ENCODE measurements around the gene IFNL1.

IFNL1 gene

GRCh38 chr19:39276740-39277139, 19.5 kb upstream of the IFNL1 start:
- Histone ChIP-seq H3K36me3 (ENCODE audit: insufficient read depth, low read length) (no peaks in the 10 kb centered on the region), H3K9me3 (ENCODE audit: low read length) (no peaks in the 10 kb centered on the region), H3K4me3 (ENCODE audit: low read depth in 1 of 2, low read length in 2 of 2) (no peak overlapping the region), H3K4me1 (ENCODE audit: insufficient read depth, low read length) (no peaks in the 10 kb centered on the region), H3K9ac (ENCODE audit: low read length) (no peak overlapping the region), H3K27ac (ENCODE audit: low read depth, low read length) (no peak overlapping the region), H3K27me3 (ENCODE audit: control insufficient read depth in 1 of 2, insufficient read depth in 2 of 2, low read length in 2 of 2) (no peaks in the 10 kb centered on the region)

- H3K4me3 ChIP-seq (ENCODE audit: low read depth in 1 of 2, low read length in 2 of 2) = no peak overlapping the region
- no peaks in the 10 kb centered on the region for H3K36me3 ChIP-seq (ENCODE audit: insufficient read depth, low read length)
- H3K9ac ChIP-seq (ENCODE audit: low read length) = no peak overlapping the region
Observed at GRCh38 chr19:39277598-39277997, 18.6 kb upstream of the IFNL1 start.

GRCh38 chr19:39282021-39282420, 14.2 kb upstream of the IFNL1 start:
- Histone ChIP-seq H3K9me3 (ENCODE audit: low read length) (peaks cover 4% of the 10 kb centered on the region), H3K36me3 (ENCODE audit: insufficient read depth, low read length) (no peaks in the 10 kb centered on the region), H3K4me1 (ENCODE audit: insufficient read depth, low read length) (no peaks in the 10 kb centered on the region), H3K4me3 (ENCODE audit: low read depth in 1 of 2, low read length in 2 of 2) (no peak overlapping the region), H3K27me3 (ENCODE audit: control insufficient read depth in 1 of 2, insufficient read depth in 2 of 2, low read length in 2 of 2) (no peaks in the 10 kb centered on the region), H3K27ac (ENCODE audit: low read depth, low read length) (no peak overlapping the region), H3K9ac (ENCODE audit: low read length) (no peak overlapping the region)

More at GRCh38 chr19:39277598-39277997, 18.6 kb upstream of the IFNL1 start:
- H3K27me3 ChIP-seq (ENCODE audit: control insufficient read depth in 1 of 2, insufficient read depth in 2 of 2, low read length in 2 of 2) = no peaks in the 10 kb centered on the region
- no peaks in the 10 kb centered on the region for H3K4me1 ChIP-seq (ENCODE audit: insufficient read depth, low read length)
- no peak overlapping the region for H3K27ac ChIP-seq (ENCODE audit: low read depth, low read length)
- no peaks in the 10 kb centered on the region for H3K9me3 ChIP-seq (ENCODE audit: low read length)

DNA sequence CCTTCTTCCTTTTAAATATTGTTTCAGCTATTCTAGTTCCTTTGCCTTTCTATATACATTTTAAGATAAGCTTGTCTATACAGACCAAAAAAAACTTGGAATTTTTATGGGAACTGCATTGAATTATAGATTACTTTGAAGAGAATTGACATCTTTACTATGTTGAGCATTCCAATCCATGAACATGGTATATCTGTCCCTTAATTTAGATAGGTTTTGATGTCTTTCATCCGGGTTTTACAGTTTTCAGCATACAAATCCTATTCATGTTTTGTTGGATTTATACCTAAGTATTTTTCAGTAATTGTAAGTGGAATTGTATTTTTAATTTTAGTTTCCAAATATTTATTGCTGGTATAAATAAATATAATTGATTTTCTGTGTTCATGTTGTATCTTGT, 12.2 kb upstream of the IFNL1 start:
- Histone ChIP-seq H3K27ac (ENCODE audit: low read depth, low read length) (no peak overlapping the region), H3K4me3 (ENCODE audit: low read depth in 1 of 2, low read length in 2 of 2) (no peak overlapping the region), H3K27me3 (ENCODE audit: control insufficient read depth in 1 of 2, insufficient read depth in 2 of 2, low read length in 2 of 2) (no peaks in the 10 kb centered on the region), H3K9ac (ENCODE audit: low read length) (no peak overlapping the region), H3K4me1 (ENCODE audit: insufficient read depth, low read length) (no peaks in the 10 kb centered on the region), H3K9me3 (ENCODE audit: low read length) (peaks cover 4% of the 10 kb centered on the region), H3K36me3 (ENCODE audit: insufficient read depth, low read length) (no peaks in the 10 kb centered on the region)

DNA sequence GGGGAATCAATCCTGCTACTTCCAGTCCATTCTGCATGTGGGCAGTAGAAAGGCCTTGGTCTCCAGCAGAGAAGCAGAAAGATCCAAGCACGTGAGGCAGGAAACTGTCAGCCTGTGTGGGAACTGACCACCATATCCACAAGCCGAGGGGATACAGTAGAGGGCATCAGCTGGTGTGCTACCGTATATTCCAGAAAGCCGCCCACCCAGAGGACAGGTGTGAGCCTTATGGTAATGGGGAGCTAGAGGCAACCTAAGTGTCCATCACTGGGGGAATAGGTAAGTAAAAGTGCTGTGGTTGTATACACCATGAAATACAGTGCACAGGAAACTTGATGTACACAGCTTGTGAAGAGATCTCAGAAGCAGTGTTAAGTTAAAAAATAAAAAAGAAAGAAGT, 2.8 kb upstream of the IFNL1 start:
- Histone ChIP-seq H3K4me1 (ENCODE audit: insufficient read depth, low read length) (no peaks in the 10 kb centered on the region), H3K4me3 (ENCODE audit: low read depth in 1 of 2, low read length in 2 of 2) (no peak overlapping the region), H3K27me3 (ENCODE audit: control insufficient read depth in 1 of 2, insufficient read depth in 2 of 2, low read length in 2 of 2) (peaks cover 0 to 6% of the 10 kb centered on the region in 2 donors), H3K9me3 (ENCODE audit: low read length) (no peaks in the 10 kb centered on the region), H3K36me3 (ENCODE audit: insufficient read depth, low read length) (no peaks in the 10 kb centered on the region), H3K27ac (ENCODE audit: low read depth, low read length) (no peak overlapping the region), H3K9ac (ENCODE audit: low read length) (no peak overlapping the region)

- no peaks in the 10 kb centered on the region for H3K36me3 ChIP-seq (ENCODE audit: insufficient read depth, low read length)
- no peaks in the 10 kb centered on the region for H3K9me3 ChIP-seq (ENCODE audit: low read length)
- H3K27ac ChIP-seq (ENCODE audit: low read depth, low read length) = no peak overlapping the region
- peaks cover 0 to 6% of the 10 kb centered on the region in 2 donors for H3K27me3 ChIP-seq (ENCODE audit: control insufficient read depth in 1 of 2, insufficient read depth in 2 of 2, low read length in 2 of 2)
- H3K4me1 ChIP-seq (ENCODE audit: insufficient read depth, low read length) = no peaks in the 10 kb centered on the region
- H3K4me3 ChIP-seq (ENCODE audit: low read depth in 1 of 2, low read length in 2 of 2) = no peak overlapping the region
- no peak overlapping the region for H3K9ac ChIP-seq (ENCODE audit: low read length)
Observed at GRCh38 chr19:39296906-39297305, 699 bp downstream of the IFNL1 start.

DNA sequence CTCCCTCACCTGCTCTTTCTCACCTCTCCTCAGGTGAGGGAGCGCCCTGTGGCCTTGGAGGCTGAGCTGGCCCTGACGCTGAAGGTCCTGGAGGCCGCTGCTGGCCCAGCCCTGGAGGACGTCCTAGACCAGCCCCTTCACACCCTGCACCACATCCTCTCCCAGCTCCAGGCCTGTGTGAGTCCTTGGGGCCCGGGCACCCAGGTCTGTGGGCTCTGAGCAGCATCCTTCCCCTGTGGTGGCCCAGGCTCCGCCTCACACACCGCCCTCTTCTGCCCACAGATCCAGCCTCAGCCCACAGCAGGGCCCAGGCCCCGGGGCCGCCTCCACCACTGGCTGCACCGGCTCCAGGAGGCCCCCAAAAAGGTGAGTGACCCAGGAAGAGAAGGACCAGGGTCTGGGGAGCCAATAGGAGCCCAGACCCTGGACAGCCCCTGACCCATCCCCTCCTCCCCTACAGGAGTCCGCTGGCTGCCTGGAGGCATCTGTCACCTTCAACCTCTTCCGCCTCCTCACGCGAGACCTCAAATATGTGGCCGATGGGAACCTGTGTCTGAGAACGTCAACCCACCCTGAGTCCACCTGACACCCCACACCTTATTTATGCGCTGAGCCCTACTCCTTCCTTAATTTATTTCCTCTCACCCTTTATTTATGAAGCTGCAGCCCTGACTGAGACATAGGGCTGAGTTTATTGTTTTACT, 1.9 kb downstream of the IFNL1 start:
- H3K4me3 ChIP-seq (ENCODE audit: low read depth in 1 of 2, low read length in 2 of 2) = no peak overlapping the region
- H3K36me3 ChIP-seq (ENCODE audit: insufficient read depth, low read length) = no peaks in the 10 kb centered on the region
- no peaks in the 10 kb centered on the region for H3K4me1 ChIP-seq (ENCODE audit: insufficient read depth, low read length)
- H3K27ac ChIP-seq (ENCODE audit: low read depth, low read length) = no peak overlapping the region
- no peaks in the 10 kb centered on the region for H3K9me3 ChIP-seq (ENCODE audit: low read length)
- no peak overlapping the region for H3K9ac ChIP-seq (ENCODE audit: low read length)
- peaks cover 0 to 6% of the 10 kb centered on the region in 2 donors for H3K27me3 ChIP-seq (ENCODE audit: control insufficient read depth in 1 of 2, insufficient read depth in 2 of 2, low read length in 2 of 2)

DNA sequence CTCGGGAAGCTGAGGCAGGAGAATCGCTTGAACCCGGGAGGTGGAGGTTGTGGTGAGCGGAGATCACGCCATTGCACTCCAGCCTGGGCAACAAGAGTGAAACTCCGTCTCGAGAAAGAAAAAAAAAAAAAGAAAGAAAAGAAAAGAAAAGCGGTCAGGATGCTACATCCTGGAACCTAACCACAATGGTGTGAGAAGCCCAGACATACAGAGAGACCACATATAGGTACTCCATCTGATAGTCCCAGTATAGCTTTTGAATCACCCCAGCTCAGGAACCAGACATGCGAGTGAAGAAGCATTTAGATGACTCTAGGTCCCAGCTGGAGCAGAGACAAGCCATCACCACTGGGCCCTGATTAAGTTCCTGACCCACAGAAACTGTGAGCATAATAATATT, 3.2 kb downstream of the IFNL1 start:
- Histone ChIP-seq H3K4me1 (ENCODE audit: insufficient read depth, low read length) (no peaks in the 10 kb centered on the region), H3K36me3 (ENCODE audit: insufficient read depth, low read length) (no peaks in the 10 kb centered on the region), H3K27me3 (ENCODE audit: control insufficient read depth in 1 of 2, insufficient read depth in 2 of 2, low read length in 2 of 2) (peaks cover 5 to 12% of the 10 kb centered on the region in 2 donors), H3K27ac (ENCODE audit: low read depth, low read length) (no peak overlapping the region), H3K4me3 (ENCODE audit: low read depth in 1 of 2, low read length in 2 of 2) (no peak overlapping the region), H3K9me3 (ENCODE audit: low read length) (no peaks in the 10 kb centered on the region), H3K9ac (ENCODE audit: low read length) (no peak overlapping the region)

GRCh38 chr19:39299832-39300231, 3.6 kb downstream of the IFNL1 start:
- Histone ChIP-seq H3K4me1 (ENCODE audit: insufficient read depth, low read length) (no peaks in the 10 kb centered on the region), H3K4me3 (ENCODE audit: low read depth in 1 of 2, low read length in 2 of 2) (no peak overlapping the region), H3K36me3 (ENCODE audit: insufficient read depth, low read length) (no peaks in the 10 kb centered on the region), H3K27me3 (ENCODE audit: control insufficient read depth in 1 of 2, insufficient read depth in 2 of 2, low read length in 2 of 2) (peaks cover 5 to 17% of the 10 kb centered on the region in 2 donors), H3K9me3 (ENCODE audit: low read length) (no peaks in the 10 kb centered on the region), H3K27ac (ENCODE audit: low read depth, low read length) (no peak overlapping the region), H3K9ac (ENCODE audit: low read length) (no peak overlapping the region)

DNA sequence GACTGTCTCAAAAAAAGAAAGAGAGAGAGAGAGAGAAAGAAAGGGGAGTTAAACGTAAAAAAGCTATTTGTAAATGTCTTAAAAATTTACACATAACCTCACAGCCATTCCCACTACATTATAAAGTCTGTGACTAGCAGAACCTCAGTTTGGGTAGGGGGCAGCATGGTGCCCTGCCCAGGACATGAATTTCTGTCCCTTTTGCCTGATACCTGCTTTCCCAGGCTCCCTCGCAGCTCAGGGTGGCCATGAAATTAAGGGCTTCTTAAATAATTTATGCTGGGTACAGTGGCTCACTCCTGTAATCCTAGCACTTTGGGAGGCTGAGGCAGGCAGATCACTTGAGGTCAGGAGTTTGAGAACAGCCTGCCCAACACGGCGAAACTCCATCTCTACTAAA, 4.8 kb downstream of the IFNL1 start:
- Histone ChIP-seq H3K36me3 (ENCODE audit: insufficient read depth, low read length) (no peaks in the 10 kb centered on the region), H3K27ac (ENCODE audit: low read depth, low read length) (no peak overlapping the region), H3K9ac (ENCODE audit: low read length) (no peak overlapping the region), H3K4me3 (ENCODE audit: low read depth in 1 of 2, low read length in 2 of 2) (no peak overlapping the region), H3K4me1 (ENCODE audit: insufficient read depth, low read length) (no peaks in the 10 kb centered on the region), H3K27me3 (ENCODE audit: control insufficient read depth in 1 of 2, insufficient read depth in 2 of 2, low read length in 2 of 2) (peaks cover 5 to 26% of the 10 kb centered on the region in 2 donors), H3K9me3 (ENCODE audit: low read length) (no peaks in the 10 kb centered on the region)

GRCh38 chr19:39301562-39301961, 5.4 kb downstream of the IFNL1 start:
- no peak overlapping the region for H3K9ac ChIP-seq (ENCODE audit: low read length)
- no peak overlapping the region for H3K4me3 ChIP-seq (ENCODE audit: low read depth in 1 of 2, low read length in 2 of 2)
- peaks cover 5 to 31% of the 10 kb centered on the region in 2 donors for H3K27me3 ChIP-seq (ENCODE audit: control insufficient read depth in 1 of 2, insufficient read depth in 2 of 2, low read length in 2 of 2)
- H3K27ac ChIP-seq (ENCODE audit: low read depth, low read length) = no peak overlapping the region
- H3K4me1 ChIP-seq (ENCODE audit: insufficient read depth, low read length) = no peaks in the 10 kb centered on the region
- H3K9me3 ChIP-seq (ENCODE audit: low read length) = no peaks in the 10 kb centered on the region
- no peaks in the 10 kb centered on the region for H3K36me3 ChIP-seq (ENCODE audit: insufficient read depth, low read length)

Data from muscle layer of colon (tissue), 2 donors.